A549 treated with AZD9567 at 1 μM for 4 hours (cell line): ENCODE results near the gene SERF1A. TPM values are rescaled to one million over a fixed set of nuclear protein-coding genes. Genes with fewer than 3 reads are reported as not detected.

Experiments used
- total RNA-seq: library from RNA; stranded (reverse); fragments of 200-300 nt; extraction: Qiagen RNA extraction; gene quantifications from 5 replicates; pipeline ENCODE4 v1.2.3, GENCODE V29; 2022; ENCODE audit not compliant: insufficient read depth

The SERF1A gene
- 0.78 to 1.9 TPM (median 1.1 TPM) in 4 of 5 replicates, not detected in the other for total RNA-seq

DNA sequence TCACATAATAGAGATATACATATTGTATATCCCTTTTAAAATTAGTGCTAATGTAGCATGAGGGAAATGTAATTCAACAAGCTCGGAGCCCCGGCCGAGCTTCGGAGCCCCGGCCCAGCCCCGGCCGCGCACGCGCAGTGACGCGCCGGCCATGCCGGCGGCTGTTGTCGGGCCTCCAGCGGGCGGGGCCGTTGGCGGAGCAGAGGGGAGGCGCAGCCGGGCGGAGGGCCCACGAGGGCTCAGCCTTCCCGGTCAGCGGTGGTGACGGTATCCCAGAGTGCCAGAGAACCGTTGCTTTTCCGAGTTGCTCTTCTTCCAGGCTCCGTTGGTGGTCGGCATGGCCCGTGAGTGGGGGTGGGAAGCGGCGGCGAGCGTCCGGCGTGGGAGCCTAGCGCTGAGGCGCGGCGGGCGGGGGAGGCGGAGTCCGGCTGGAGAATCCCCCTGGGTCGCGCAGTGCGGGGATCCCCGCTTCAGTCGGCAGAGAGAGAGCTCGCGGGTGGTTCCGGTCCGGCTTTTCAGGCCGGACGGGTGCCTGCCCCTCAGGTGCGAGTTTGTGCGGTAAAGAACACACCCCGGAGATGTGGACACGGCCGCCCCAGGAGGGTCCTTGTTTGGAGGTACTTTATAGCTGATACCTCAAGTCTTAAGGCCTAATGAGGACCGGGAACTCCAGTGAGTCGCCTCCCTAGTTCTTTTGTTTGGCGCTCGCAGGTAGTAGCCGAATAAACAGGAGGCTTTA, at the start of gene SERF1A:
TSS of gene SERF1A (plus strand) at position 137 of the 739 bp plus-strand sequence. CDS start at position 338, 201 bp downstream.

Other genes starting within 250 kb of the SERF1A start
- gene SMN1, start 24.4 kb downstream of the SERF1A start, total RNA-seq: 52.1 to 67.5 TPM (median 60.2 TPM) in 5 replicates
- 0.44 to 0.94 TPM (median 0.51 TPM) in 5 replicates for gene NAIP, start 124.7 kb downstream of the SERF1A start, total RNA-seq
- gene GTF2H2, start 167.0 kb downstream of the SERF1A start, total RNA-seq: 6.8 to 11.5 TPM (median 10.0 TPM) in 5 replicates